ENCODE measurements around the gene SASH1. TPM values are rescaled to one million over a fixed set of nuclear protein-coding genes. Genes with fewer than 3 reads are reported as not detected.

SASH1 gene
- total and polyA plus RNA-seq, 9 of the 15 experiments (the other 6 are each of a cell fraction or from before 2014, with no cell fraction given) = 0.35 to 3.5 (median 1.6) TPM

GRCh38 chr6:148392671-148393070, 50.0 kb downstream of the SASH1 start (continued):
- TF ChIP-seq, protein P1, sequence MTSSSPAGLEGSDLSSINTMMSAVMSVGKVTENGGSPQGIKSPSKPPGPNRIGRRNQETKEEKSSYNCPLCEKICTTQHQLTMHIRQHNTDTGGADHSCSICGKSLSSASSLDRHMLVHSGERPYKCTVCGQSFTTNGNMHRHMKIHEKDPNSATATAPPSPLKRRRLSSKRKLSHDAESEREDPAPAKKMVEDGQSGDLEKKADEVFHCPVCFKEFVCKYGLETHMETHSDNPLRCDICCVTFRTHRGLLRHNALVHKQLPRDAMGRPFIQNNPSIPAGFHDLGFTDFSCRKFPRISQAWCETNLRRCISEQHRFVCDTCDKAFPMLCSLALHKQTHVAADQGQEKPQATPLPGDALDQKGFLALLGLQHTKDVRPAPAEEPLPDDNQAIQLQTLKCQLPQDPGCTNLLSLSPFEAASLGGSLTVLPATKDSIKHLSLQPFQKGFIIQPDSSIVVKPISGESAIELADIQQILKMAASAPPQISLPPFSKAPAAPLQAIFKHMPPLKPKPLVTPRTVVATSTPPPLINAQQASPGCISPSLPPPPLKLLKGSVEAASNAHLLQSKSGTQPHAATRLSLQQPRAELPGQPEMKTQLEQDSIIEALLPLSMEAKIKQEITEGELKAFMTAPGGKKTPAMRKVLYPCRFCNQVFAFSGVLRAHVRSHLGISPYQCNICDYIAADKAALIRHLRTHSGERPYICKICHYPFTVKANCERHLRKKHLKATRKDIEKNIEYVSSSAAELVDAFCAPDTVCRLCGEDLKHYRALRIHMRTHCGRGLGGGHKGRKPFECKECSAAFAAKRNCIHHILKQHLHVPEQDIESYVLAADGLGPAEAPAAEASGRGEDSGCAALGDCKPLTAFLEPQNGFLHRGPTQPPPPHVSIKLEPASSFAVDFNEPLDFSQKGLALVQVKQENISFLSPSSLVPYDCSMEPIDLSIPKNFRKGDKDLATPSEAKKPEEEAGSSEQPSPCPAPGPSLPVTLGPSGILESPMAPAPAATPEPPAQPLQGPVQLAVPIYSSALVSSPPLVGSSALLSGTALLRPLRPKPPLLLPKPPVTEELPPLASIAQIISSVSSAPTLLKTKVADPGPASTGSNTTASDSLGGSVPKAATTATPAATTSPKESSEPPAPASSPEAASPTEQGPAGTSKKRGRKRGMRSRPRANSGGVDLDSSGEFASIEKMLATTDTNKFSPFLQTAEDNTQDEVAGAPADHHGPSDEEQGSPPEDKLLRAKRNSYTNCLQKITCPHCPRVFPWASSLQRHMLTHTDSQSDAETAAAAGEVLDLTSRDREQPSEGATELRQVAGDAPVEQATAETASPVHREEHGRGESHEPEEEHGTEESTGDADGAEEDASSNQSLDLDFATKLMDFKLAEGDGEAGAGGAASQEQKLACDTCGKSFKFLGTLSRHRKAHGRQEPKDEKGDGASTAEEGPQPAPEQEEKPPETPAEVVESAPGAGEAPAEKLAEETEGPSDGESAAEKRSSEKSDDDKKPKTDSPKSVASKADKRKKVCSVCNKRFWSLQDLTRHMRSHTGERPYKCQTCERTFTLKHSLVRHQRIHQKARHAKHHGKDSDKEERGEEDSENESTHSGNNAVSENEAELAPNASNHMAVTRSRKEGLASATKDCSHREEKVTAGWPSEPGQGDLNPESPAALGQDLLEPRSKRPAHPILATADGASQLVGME (CRISPR knock-in tag; IDR thresholded peaks at IDR 0.05) = no peak
- no peak for TF ChIP-seq MBD2 (IDR thresholded peaks at IDR 0.05; ENCODE audit: borderline replicate concordance, low read depth)
- TF ChIP-seq ZNF277 (CRISPR knock-in tag; IDR thresholded peaks at IDR 0.05; ENCODE audit: borderline replicate concordance) = no peak
- no peak for TF ChIP-seq SIN3A (IDR thresholded peaks at IDR 0.05; ENCODE audit: borderline replicate concordance in 2 of 2, control insufficient read depth in 1 of 2, low read depth in 2 of 2, low read length in 2 of 2)
- TF ChIP-seq OTX1 (CRISPR knock-in tag; IDR thresholded peaks at IDR 0.05) = no peak
- TF ChIP-seq SMAD1 (IDR thresholded peaks at IDR 0.05; ENCODE audit: low read depth, low read length, partially characterized antibody) = no peak
